C4-2B (cell line): ENCODE measurements around the gene BBX.

Source experiments
- ZFX ChIP-seq: fragments of 450-650 bp; IDR thresholded peaks from 2 replicates; pipeline ENCODE4 v1.6.1; 2017
- TF ChIP-seq, protein P1 (sequence below): fragments of 450-650 bp; conservative IDR thresholded peaks from 2 replicates; pipeline ENCODE4 v1.5.1; 2017; ENCODE audit warnings: mild to moderate bottlenecking

DNA sequence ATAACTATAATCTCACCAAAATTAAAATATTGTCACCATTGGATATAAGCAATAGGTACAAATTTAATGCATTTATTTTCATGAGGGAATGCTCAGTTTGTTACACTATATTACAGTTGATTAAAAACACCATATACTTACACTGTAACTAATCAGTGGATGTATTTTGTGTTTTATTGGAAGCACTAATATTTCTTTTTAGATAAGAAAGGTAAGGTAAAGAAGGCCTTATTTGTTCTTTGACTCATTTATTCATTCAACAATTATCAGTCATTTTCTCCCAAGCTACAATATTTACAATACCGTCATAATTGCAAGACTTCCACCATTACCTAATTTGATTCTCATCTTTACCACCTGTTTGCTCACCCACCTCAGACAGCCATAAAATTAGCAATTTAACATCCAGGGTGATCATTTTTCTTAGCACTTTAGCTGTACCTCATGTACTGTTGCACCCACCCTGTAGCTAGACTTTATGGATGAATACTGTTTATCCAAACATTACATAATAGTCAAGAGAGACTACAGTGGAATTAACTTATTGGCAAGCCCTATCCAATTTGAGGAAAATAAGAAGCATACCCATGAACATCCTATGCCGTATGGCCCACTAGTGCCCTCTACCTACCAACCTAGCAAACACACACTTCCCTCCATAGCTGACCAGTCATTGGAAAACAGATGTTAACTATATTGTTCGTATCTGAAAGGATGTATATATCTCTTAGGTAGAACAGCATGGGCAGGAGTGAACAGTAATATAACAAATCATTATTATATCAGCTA lies 229.6 kb downstream of the BBX start:
- TF ChIP-seq, protein P1, sequence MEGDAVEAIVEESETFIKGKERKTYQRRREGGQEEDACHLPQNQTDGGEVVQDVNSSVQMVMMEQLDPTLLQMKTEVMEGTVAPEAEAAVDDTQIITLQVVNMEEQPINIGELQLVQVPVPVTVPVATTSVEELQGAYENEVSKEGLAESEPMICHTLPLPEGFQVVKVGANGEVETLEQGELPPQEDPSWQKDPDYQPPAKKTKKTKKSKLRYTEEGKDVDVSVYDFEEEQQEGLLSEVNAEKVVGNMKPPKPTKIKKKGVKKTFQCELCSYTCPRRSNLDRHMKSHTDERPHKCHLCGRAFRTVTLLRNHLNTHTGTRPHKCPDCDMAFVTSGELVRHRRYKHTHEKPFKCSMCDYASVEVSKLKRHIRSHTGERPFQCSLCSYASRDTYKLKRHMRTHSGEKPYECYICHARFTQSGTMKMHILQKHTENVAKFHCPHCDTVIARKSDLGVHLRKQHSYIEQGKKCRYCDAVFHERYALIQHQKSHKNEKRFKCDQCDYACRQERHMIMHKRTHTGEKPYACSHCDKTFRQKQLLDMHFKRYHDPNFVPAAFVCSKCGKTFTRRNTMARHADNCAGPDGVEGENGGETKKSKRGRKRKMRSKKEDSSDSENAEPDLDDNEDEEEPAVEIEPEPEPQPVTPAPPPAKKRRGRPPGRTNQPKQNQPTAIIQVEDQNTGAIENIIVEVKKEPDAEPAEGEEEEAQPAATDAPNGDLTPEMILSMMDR: peak; percentile 30
- TF ChIP-seq ZFX: no peak
